ENCODE measurements around the gene SMPDL3A.

Gene SMPDL3A

DNA sequence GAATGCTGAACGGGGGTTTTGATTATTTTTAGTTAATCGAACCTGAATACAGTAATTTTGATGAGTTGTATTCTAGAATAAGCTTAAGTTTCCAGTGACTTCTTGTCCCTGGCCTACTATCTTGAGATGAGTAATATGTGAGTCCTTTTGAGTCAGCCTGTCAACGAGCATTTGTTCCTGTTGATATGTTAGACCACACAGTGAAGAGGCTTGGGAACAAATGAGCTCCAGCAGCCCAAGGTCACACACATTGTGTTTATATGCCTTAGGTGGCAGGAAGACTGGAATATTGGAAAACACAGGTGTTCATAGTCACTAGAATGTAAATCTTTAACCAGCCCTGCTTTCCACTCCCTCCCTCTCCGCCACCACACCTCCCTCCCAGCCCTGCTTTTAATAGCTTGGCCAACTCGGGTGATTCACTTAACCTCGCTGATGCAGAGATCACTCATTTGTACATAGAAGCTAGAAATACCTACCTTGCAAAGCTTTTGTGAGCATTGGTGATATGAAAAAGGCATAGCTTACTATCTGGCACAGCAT lies 9.1 kb downstream of the SMPDL3A start:
- Histone ChIP-seq H3K9me3 (replicated peaks in 1 of 2; ENCODE audit: control insufficient read depth in 2 of 2, insufficient read depth in 1 of 2, low read depth in 1 of 2, low read length in 2 of 2) (no peaks in the 10 kb centered on the region), H3K36me3 (replicated peaks in 1 of 2; ENCODE audit: control insufficient read depth in 2 of 2, insufficient read depth in 2 of 2, low read length in 2 of 2) (no peaks in the 10 kb centered on the region), H4K91ac (ENCODE audit: low read depth, low read length, poor library complexity) (no peak overlapping the region), H3K9ac (ENCODE audit: low read depth, low read length, poor library complexity) (no peak overlapping the region), H2AK5ac (ENCODE audit: low read depth, low read length) (no peak overlapping the region), H3K14ac (ENCODE audit: low read length) (no peak overlapping the region), H3K27me3 (ENCODE audit: control insufficient read depth in 3 of 3, insufficient read depth in 3 of 3, low read depth in 1 of 3, low read length in 3 of 3) (no peaks in the 10 kb centered on the region), H3K4ac (ENCODE audit: low read length) (no peak overlapping the region), H3K23ac (ENCODE audit: low read depth, low read length, poor library complexity) (no peak overlapping the region), H2BK120ac (ENCODE audit: low read depth, low read length) (no peak overlapping the region), H3K4me2 (ENCODE audit: insufficient read depth, low read length, poor library complexity, severe bottlenecking) (no peak overlapping the region), H2AFZ (ENCODE audit: low read length) (no peak overlapping the region), H4K8ac (ENCODE audit: low read depth, low read length) (no peak overlapping the region), H2BK15ac (ENCODE audit: low read length) (no peak overlapping the region), H3K18ac (ENCODE audit: low read length) (no peak overlapping the region), H3K27ac (replicated peaks; ENCODE audit: low read length) (no peak overlapping the region), H2BK12ac (ENCODE audit: low read length) (no peak overlapping the region), H3K4me3 (ENCODE audit: low read length in 2 of 2) (no peak overlapping the region), H2BK5ac (ENCODE audit: low read length) (no peak overlapping the region), H3K4me1 (ENCODE audit: control insufficient read depth in 2 of 2, insufficient read depth in 1 of 2, low read depth in 1 of 2, low read length in 2 of 2) (peaks cover 0 to 2% of the 10 kb centered on the region in 2 donors), H3K79me1 (ENCODE audit: low read depth, low read length) (no peaks in the 10 kb centered on the region)
- DNase-seq (ENCODE audit: low spot score) = no peak
- no CpG with 5 or more reads among the region's 6 CpGs for WGBS, 2 donors (ENCODE audit: extremely low coverage in 2 of 2, insufficient read length in 2 of 2, insufficient replicate concordance in 1 of 2)

DNA sequence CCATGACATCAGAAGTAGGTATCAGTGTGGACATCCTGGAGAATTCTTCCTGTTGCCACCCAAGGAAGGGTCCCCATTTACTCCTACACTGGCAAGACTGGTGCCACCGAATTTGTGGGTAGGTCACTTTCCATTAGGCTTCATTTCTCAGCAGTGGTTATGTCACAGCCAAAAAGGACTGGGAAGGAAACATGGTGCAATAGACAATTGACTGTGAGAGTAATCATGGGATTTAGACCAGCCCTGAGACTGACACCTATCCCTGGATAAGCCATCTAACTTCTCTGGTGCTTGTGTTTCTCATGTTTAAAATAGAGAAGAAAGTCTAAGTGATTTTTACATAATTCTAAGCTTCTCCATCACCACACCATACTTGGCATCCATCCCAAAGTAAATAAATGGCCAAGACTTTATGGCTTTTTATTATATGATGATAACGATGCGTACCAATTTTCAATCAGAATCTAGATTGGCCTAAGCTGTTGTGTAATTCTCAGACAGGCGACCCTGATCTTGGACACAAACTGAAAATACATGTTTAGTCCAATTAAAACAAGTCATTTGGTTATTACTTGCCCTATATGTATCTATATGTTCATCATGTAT lies 10.2 kb downstream of the SMPDL3A start:
- Histone ChIP-seq H3K36me3 (replicated peaks in 1 of 2; ENCODE audit: control insufficient read depth in 2 of 2, insufficient read depth in 2 of 2, low read length in 2 of 2) (no peaks in the 10 kb centered on the region), H3K4me1 (ENCODE audit: control insufficient read depth in 2 of 2, insufficient read depth in 1 of 2, low read depth in 1 of 2, low read length in 2 of 2) (peaks cover 0 to 2% of the 10 kb centered on the region in 2 donors), H2BK120ac (ENCODE audit: low read depth, low read length) (no peak overlapping the region), H2BK12ac (ENCODE audit: low read length) (no peak overlapping the region), H3K79me1 (ENCODE audit: low read depth, low read length) (no peaks in the 10 kb centered on the region), H3K27me3 (ENCODE audit: control insufficient read depth in 3 of 3, insufficient read depth in 3 of 3, low read depth in 1 of 3, low read length in 3 of 3) (no peaks in the 10 kb centered on the region), H3K4ac (ENCODE audit: low read length) (no peak overlapping the region), H2BK15ac (ENCODE audit: low read length) (no peak overlapping the region), H3K9me3 (replicated peaks in 1 of 2; ENCODE audit: control insufficient read depth in 2 of 2, insufficient read depth in 1 of 2, low read depth in 1 of 2, low read length in 2 of 2) (no peaks in the 10 kb centered on the region), H4K8ac (ENCODE audit: low read depth, low read length) (no peak overlapping the region), H4K91ac (ENCODE audit: low read depth, low read length, poor library complexity) (no peak overlapping the region), H2AFZ (ENCODE audit: low read length) (no peak overlapping the region), H3K23ac (ENCODE audit: low read depth, low read length, poor library complexity) (no peak overlapping the region), H3K4me3 (ENCODE audit: low read length in 2 of 2) (no peak overlapping the region), H3K14ac (ENCODE audit: low read length) (no peak overlapping the region), H3K18ac (ENCODE audit: low read length) (no peak overlapping the region), H3K9ac (ENCODE audit: low read depth, low read length, poor library complexity) (no peak overlapping the region), H3K27ac (replicated peaks; ENCODE audit: low read length) (no peak overlapping the region), H2BK5ac (ENCODE audit: low read length) (no peak overlapping the region), H2AK5ac (ENCODE audit: low read depth, low read length) (no peak overlapping the region), H3K4me2 (ENCODE audit: insufficient read depth, low read length, poor library complexity, severe bottlenecking) (no peak overlapping the region)
- no CpG with 5 or more reads among the region's 4 CpGs for WGBS, 2 donors (ENCODE audit: extremely low coverage in 2 of 2, insufficient read length in 2 of 2, insufficient replicate concordance in 1 of 2)
- DNase-seq (ENCODE audit: low spot score) = no peak

DNA sequence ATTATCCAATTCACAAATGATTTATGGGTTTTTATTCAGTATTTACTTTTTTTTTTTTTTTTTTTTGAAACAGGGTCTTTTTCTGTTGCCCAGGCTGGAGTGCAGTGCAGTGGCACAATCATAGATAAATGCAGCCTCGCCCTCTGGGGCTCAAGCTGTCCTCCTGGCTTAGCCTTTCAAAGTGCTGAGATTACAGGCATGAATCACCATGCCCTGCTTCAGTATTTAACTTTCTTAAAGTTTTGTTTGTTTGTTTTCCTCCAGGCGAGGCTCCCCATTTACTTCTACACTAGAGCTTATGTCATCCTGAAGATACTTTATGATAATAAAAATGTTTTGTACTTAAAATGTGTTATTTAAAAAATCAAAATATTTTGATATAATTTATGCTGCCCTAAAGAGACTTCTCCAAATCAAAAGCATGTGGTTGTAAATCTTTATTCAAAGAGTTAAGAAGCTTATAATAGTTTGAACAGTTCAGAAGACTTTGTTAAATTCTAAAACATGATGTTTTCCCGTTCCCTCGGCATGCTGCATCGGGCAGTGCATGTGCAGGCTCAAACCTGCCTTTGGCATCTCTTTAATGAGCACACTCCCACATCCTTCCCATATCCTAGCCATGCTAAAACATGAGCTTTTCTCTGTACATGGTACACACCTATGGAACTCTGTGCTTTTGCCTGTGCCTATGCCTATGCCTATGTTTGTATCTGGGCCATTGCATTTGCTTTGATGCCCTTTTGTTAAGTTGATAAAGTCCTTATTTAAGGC lies 11.0 kb downstream of the SMPDL3A start:
- Histone ChIP-seq H3K4ac (ENCODE audit: low read length) (no peak overlapping the region), H2BK120ac (ENCODE audit: low read depth, low read length) (no peak overlapping the region), H4K8ac (ENCODE audit: low read depth, low read length) (no peak overlapping the region), H3K36me3 (replicated peaks in 1 of 2; ENCODE audit: control insufficient read depth in 2 of 2, insufficient read depth in 2 of 2, low read length in 2 of 2) (no peaks in the 10 kb centered on the region), H2BK15ac (ENCODE audit: low read length) (no peak overlapping the region), H3K9me3 (replicated peaks in 1 of 2; ENCODE audit: control insufficient read depth in 2 of 2, insufficient read depth in 1 of 2, low read depth in 1 of 2, low read length in 2 of 2) (no peaks in the 10 kb centered on the region), H3K4me2 (ENCODE audit: insufficient read depth, low read length, poor library complexity, severe bottlenecking) (no peak overlapping the region), H3K9ac (ENCODE audit: low read depth, low read length, poor library complexity) (no peak overlapping the region), H3K18ac (ENCODE audit: low read length) (no peak overlapping the region), H4K91ac (ENCODE audit: low read depth, low read length, poor library complexity) (no peak overlapping the region), H3K27ac (replicated peaks; ENCODE audit: low read length) (no peak overlapping the region), H2AFZ (ENCODE audit: low read length) (no peak overlapping the region), H3K23ac (ENCODE audit: low read depth, low read length, poor library complexity) (no peak overlapping the region), H2AK5ac (ENCODE audit: low read depth, low read length) (no peak overlapping the region), H3K4me3 (ENCODE audit: low read length in 2 of 2) (no peak overlapping the region), H3K4me1 (ENCODE audit: control insufficient read depth in 2 of 2, insufficient read depth in 1 of 2, low read depth in 1 of 2, low read length in 2 of 2) (peaks cover 0 to 2% of the 10 kb centered on the region in 2 donors), H3K79me1 (ENCODE audit: low read depth, low read length) (no peaks in the 10 kb centered on the region), H2BK12ac (ENCODE audit: low read length) (no peak overlapping the region), H3K27me3 (ENCODE audit: control insufficient read depth in 3 of 3, insufficient read depth in 3 of 3, low read depth in 1 of 3, low read length in 3 of 3) (no peaks in the 10 kb centered on the region), H2BK5ac (ENCODE audit: low read length) (no peak overlapping the region), H3K14ac (ENCODE audit: low read length) (no peak overlapping the region)
- no CpG with 5 or more reads among the region's 5 CpGs for WGBS, 2 donors (ENCODE audit: extremely low coverage in 2 of 2, insufficient read length in 2 of 2, insufficient replicate concordance in 1 of 2)
- no peak for DNase-seq (ENCODE audit: low spot score)

DNA sequence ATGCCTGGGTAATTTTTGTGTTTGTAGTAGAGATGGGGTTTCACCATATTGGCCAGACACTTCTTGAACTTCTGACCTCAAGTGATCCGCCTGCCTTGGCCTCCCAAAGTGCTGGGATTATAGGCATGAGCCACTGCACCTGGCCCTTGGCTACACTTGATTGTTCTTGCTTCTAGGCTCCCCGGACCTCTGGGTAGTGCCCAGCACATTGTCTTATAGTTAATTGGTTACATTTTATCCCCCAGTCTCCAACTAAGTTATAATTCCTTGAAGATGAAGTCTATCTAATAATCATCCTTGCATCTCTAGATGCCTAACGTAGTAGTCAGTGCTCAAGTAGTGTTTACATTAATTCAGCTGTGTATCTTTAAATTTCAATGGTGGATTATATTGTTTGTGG lies 11.8 kb downstream of the SMPDL3A start:
- Histone ChIP-seq H2AFZ (ENCODE audit: low read length) (no peak overlapping the region), H3K4me1 (ENCODE audit: control insufficient read depth in 2 of 2, insufficient read depth in 1 of 2, low read depth in 1 of 2, low read length in 2 of 2) (peaks cover 0 to 2% of the 10 kb centered on the region in 2 donors), H3K4me3 (ENCODE audit: low read length in 2 of 2) (no peak overlapping the region), H3K9ac (ENCODE audit: low read depth, low read length, poor library complexity) (no peak overlapping the region), H3K23ac (ENCODE audit: low read depth, low read length, poor library complexity) (no peak overlapping the region), H3K27me3 (ENCODE audit: control insufficient read depth in 3 of 3, insufficient read depth in 3 of 3, low read depth in 1 of 3, low read length in 3 of 3) (no peaks in the 10 kb centered on the region), H3K14ac (ENCODE audit: low read length) (no peak overlapping the region), H3K36me3 (replicated peaks in 1 of 2; ENCODE audit: control insufficient read depth in 2 of 2, insufficient read depth in 2 of 2, low read length in 2 of 2) (no peaks in the 10 kb centered on the region), H4K91ac (ENCODE audit: low read depth, low read length, poor library complexity) (no peak overlapping the region), H3K4ac (ENCODE audit: low read length) (no peak overlapping the region), H2BK120ac (ENCODE audit: low read depth, low read length) (no peak overlapping the region), H4K8ac (ENCODE audit: low read depth, low read length) (no peak overlapping the region), H3K4me2 (ENCODE audit: insufficient read depth, low read length, poor library complexity, severe bottlenecking) (no peak overlapping the region), H2BK12ac (ENCODE audit: low read length) (no peak overlapping the region), H2BK5ac (ENCODE audit: low read length) (no peak overlapping the region), H3K18ac (ENCODE audit: low read length) (no peak overlapping the region), H3K9me3 (replicated peaks in 1 of 2; ENCODE audit: control insufficient read depth in 2 of 2, insufficient read depth in 1 of 2, low read depth in 1 of 2, low read length in 2 of 2) (no peaks in the 10 kb centered on the region), H2BK15ac (ENCODE audit: low read length) (no peak overlapping the region), H2AK5ac (ENCODE audit: low read depth, low read length) (no peak overlapping the region), H3K27ac (replicated peaks; ENCODE audit: low read length) (no peak overlapping the region), H3K79me1 (ENCODE audit: low read depth, low read length) (no peaks in the 10 kb centered on the region)
- no CpG with 5 or more reads among the region's 3 CpGs for WGBS, 2 donors (ENCODE audit: extremely low coverage in 2 of 2, insufficient read length in 2 of 2, insufficient replicate concordance in 1 of 2)
- DNase-seq (ENCODE audit: low spot score) = no peak
